Stimulated activated CD4-positive, alpha-beta T cell treated with anti-CD3 and anti-CD28 coated beads, Interleukin-1b, Interleukin-23, amount 100 ng/mL, for 1 hour (primary cell): ENCODE measurements around the gene MSRB3.

ENCODE experiments used
- DNase-seq, 2 donors: peaks; one replicate each; pipeline ENCODE4 v3.0.0-alpha.2; 2020; ENCODE audit warnings: low read depth in 2 of 2

Gene MSRB3

DNA sequence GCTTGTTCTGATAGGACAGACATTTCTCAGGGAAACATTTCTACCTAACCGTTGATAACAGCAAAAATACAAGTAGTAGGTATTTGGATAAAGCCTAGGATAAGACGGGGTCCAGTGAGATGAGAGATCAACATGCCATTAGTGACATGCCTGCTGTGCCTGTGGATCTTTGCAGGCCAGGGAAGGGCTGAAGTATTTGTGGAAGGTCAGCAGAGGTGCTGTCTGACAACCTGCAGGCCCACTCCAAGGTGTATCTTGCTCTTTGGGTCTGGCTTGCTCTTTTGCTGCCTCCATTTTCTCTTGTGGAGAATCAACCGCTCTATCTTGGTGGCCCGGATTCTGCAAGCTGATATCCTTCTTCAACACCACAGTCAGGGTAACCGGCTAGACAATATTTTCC is 46.7 kb downstream of the MSRB3 start:
- no peak for DNase-seq

DNA sequence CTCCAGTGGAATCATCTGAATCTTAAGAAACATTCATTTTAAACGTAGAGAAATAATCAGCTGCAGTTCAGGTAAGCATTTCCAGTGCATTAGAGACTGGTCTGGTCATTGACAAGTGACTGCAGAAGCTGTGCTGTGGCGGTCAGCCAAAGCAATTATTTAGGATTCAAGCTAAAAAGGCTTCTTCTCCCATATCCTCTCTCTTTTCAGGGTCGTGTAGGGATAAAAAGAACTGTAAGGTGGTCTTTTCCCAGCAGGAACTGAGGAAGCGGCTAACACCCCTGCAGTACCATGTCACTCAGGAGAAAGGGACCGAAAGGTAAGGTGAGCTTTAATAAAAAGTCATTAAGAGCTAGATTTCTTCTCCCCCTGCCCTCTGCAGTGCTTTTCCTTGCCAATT is 48.1 kb downstream of the MSRB3 start:
- DNase-seq = no peak

DNA sequence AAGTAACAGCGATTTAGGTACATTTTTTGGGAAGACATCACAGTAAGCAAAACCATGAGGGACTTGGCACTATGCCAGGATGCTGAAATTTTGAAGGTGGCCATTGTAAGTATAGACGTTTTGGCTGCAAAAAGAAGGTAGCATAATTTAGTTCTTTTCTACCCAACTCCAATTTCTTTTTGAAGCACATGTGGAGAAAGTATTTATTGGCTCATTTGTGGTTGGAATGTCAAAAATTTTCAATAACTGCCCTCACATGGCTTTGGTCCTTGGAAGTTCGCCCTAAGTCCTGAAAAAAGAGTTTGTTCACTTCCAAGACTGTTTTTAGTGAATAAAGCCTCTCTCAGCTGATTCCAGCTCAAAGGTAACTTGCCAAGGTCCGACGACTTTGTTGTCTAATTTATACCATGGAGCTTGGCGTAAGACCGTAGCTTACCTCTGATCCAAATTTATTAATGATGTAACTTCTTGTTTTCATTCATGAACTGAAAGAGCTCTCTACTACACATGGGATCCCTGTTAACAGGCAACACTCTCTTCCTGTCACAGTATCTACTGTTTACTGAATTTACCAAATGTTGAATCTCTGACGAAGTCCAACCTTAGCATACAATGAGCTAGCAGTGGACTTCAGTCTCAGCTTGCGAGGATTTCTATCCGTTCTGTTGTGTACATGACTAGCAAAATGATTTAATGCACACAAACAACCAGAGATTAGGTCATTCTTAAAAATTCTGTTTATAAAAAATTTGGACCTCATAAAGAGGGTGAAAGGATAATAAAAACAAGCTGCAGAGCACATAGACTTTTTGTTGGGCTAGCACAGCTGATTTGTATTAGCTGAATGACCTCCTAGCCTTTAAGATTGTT is 49.0 kb downstream of the MSRB3 start:
- DNase-seq = no peak

DNA sequence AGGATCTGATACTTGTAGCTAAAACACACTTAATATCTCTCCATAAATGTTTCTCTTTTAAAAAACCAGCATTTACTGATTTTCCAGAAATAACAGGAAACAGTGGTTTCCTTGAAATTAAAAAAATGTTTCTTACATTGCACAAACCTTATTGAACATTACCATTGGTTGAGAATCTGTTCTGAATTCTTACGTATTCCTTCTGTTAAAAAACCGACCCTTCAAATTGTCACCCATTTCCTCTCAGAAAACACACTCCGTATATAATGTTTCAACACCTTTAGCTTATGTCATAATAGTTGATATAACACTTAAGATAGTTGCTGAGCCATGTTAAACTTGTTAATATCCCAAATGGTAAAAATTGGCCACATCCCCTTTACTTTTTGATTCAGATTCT is 51.2 kb downstream of the MSRB3 start:
- DNase-seq = no peak

DNA sequence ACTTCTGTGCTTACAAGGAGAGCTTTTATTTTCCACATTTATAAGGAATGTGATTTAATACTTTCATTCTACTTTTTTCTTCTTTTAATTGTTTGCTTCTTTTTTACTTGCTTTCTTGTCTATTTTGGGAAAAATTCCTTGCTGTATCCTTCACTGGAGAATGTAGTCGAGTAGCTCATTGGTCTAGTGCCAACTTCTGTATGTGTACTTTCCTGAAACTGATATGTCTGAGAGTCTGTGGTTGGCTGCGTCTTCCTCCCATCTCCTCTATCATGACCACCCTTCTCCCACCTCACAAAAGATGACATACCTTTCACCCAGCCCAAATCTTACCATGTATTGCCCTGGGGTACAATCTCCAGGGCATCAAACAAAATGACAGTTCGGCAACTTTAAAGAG is 51.8 kb downstream of the MSRB3 start:
- DNase-seq = no peak

DNA sequence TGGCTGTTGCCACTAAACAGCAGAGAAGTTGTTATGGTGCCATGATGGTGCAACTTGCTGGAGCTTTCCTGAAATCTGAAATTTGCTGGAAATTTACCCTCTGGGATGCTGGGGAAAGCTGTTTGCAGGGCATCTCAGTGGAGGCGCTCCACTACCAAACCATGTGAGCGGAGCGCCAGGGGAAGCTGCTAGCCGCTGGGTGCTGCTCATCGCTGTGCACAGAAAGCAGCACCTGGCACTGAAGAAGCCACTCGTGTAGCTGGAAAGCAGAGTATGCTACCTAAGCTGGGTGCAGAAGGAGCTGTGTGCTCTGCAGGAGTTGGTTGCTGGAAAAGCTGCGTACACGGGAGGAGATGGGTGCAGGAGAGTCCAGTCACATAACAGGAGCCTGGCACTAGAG is 53.0 kb downstream of the MSRB3 start:
- DNase-seq = no peak

DNA sequence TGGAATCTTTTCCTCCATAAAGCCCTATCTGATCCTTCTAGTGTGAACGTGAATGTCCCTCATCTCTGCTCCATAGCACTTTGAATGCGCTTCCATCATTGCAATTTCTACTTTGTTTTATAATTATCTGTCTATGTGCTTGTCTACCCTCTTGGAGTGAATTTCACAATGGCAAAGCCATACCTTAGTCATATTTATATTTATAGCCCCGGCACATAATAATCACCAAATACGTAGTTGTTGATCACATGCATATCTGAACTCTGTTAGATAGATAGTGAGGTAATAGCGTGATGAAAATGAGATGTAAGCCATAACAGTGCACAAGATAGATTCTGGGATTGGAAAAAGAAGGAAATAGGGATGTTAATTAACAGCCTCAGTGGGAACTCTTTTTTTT is 55.2 kb downstream of the MSRB3 start:
- no peak for DNase-seq

DNA sequence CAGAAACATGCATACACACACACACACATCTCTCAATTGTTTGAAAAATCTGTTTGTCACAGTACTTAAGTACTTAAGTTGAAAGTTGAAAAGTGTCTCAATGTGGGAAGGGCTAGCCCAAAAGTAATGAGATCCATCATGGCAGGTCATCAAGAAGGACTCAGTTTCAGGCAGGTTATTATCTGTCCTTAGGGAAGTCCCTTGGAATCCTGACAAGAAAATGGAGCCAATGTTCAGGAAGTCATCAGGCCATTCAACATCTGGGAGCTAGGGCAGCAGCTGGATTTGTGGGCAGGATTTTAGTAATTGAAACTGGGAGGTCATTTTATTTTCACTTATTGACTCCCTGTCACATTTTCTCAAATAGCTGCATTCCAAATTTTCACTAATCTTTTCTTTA is 56.0 kb downstream of the MSRB3 start:
- no peak for DNase-seq

DNA sequence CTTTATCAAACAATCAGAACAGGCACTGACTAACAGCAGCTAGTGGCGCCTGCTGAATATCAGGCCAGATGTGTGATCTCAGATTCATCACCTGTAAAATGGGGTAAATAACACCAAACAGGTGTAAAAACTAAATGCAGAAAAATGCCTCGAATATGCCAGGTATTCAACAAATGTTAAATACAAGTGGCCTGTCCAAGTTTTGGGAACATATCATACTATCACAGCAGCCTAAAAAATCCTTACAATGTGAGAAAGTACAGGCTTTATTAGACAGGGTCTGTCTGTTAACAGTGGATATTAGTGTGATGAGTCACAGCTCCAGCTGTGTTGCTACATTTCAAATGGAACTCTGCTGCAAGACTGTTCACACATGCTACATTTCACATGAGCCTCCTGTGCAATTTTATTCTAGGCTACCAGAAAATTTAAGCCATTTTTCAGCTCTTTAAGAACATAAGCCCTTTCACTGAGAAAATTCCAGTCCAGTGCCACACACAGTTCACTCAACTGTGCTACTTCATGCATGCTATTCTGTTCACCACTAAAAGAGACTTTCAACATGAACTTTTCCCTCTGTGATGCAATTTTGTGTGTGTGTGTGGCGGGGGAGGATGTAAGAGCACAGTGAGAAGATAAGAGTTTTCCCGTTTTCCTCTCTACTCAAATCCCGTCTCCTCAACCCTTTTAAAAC is 56.7 kb downstream of the MSRB3 start:
- DNase-seq = no peak

DNA sequence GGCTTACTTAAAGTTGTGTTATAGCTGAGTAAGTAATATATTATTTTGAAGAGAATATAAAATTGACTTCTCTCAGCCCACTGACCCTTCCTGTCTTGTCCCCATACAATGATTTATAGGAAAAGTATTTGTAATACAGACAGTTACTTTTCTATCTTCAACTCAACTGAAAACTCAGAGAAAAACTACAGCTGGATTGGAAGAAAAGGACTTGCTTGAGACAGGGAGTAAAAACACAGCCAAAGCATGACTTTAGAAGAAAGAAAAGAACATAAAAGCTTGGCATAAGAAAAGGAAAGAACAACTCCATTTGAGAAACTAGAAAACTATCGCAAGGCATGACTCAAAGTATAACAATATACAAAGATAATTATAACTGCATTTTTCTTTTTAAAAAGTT is 57.5 kb downstream of the MSRB3 start:
- DNase-seq = no peak

DNA sequence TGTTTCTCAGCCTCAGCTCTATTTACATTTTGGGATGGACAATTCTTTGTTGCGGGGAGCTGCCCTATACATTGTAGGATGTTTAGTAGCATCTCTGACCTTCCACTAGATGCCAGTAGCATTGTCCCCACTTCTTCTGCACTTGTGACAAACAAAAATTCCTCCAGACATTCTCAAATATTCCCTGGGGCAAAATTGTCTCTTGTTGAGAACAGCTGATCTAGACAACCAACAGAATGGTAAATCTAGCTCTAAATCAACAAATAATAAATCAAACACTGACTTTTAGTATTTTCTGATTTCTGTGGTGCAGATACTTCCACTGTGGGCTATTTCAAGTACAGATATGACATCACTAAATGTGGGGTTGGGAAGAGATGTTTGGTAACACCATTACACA is 60.7 kb downstream of the MSRB3 start:
- no peak for DNase-seq

DNA sequence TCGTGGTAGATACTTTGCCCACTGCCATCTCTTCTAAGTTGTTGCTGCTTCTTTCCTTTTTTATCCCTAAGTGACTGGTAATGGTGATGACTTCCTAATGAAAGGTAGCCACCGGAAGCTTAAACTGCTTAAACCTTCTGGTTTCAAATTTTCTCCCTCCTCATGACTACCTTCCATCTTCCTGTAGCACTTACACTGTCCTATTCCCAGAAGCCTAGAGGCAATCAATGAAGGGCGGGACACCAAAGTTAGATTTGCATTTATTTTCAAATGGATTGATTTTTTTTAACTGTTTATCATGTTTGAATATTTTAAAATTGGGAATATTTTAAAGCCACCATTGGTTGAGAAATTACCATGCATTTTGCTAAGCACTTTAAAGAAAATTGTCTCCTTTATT is 64.7 kb downstream of the MSRB3 start:
- no peak for DNase-seq

DNA sequence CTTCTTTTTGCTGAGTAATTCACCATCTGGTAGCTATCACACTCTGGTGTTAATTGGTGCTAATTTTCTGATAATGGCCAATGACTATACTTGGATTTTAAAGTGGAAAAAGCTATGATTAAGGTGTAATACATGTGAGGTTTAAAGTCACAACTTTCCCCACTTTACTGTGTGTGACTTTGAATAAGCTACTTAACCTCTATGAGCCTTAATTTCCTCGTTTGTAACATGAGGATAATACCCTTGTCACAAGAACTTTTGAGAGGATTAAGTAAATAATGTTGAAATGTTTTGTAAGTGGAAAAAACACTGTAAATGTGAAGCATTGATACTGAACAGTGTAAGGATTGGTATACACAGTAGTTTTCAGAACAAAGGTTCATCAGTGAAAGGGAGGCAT is 65.3 kb downstream of the MSRB3 start:
- no peak for DNase-seq

DNA sequence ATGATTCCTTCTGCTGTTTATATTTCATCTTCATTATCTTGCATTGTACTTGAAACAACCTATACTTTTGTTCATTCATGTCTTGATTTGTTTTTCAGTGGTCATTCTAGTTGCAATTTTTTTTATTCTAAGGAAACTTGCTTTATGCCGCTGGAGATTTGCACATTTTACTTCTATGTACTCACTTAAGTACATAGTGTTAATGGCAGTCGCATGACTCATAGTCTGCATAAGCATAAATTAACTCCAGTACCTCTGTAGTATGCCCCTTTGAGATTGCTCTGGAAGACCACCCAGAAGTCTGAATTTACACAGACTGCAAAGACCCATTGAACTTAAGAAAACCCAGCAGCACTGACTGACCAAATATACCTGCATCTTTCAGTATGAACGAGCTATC is 77.0 kb downstream of the MSRB3 start:
- no peak for DNase-seq

DNA sequence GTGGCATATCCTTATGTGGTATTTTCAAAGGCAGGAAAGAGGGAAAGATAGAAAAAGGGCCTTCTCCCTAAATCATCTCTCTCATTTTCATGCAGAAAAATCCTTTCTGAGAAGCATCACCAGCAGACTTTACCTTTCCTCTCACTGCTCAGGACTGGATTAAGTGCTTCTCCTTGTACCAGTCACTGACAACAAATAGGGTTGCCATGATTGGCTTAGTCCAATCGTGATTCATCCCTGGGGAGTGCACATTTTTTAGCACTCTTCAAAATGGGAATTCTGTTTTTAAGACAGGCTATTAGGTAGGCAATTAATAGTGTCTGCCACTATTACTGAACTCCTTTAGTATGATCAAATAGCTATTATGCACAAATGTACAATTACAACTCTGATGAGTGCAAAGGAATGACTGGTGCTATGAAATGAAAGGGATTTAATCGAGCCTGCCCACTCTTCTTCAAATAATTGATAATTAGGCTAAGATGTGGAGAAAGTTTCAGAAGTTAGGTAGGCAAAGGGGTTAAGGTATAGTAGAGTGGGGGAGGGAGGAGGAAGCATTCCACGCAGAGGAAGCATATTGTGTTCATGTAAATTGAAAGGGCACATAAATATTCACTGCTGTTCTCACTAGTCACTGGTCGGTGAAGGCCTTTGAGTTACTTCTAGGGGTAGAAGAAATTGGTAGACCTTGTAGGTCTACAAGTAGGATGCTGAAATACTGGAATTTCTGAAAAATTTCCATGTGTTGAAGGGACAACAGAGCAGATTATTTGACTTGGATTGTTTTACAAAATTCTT is 84.0 kb downstream of the MSRB3 start:
- no peak for DNase-seq

DNA sequence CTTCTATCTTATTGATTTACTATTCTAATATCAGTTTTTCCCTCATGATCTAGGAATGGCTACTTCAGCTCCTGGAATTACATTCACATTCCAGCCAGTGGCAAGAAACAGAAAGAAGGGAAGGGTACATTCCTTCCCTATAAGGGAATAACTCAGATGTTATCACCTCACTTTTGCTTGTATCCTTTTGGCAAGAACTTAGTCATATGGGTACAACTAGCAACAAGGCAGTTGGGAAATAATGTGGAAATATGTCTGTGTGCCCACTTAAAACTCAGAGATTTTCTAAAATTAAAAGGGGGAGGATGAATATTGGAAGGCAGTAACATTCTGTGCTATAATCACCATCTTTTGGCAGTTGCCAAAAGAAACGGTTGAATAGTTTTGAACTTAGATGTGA is 85.6 kb downstream of the MSRB3 start:
- no peak for DNase-seq

DNA sequence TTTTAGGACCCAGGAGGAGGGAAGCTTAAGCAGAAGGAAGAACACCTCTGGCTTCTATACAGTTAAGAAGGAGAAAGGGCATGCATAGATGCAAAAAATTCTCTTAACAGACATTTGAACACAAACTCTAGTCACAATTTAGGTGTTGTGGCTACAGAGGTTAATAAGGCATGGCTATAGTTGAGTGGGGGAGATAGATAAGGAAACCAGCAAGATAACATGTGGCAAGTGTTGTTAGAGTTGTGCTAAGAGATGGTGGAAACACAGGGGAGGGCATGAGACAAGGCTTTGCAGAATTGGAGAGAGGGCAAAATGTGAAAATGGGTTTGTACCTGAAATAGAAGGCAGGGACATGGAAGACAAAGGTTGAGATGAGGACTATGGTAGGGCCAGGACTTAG is 88.9 kb downstream of the MSRB3 start:
- no peak for DNase-seq

DNA sequence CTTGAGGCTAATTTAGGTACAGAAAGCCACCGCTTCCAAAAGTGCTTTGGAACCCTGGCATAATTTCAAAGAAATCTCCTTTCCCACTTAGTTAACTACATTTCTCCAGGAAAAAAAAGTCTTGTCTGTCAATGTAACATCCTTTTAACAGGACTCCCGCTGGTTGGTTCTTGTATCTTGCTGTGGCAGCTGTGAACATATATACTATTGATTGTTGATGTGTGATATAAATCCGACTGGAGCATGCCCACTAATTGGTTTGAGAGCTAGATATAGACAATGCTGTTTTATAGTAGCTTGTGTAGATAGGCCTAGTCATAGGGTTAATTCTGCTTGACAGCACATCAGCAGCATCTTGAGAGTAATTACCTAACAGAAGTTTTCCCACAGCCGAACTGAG is 89.6 kb downstream of the MSRB3 start:
- DNase-seq = no peak

DNA sequence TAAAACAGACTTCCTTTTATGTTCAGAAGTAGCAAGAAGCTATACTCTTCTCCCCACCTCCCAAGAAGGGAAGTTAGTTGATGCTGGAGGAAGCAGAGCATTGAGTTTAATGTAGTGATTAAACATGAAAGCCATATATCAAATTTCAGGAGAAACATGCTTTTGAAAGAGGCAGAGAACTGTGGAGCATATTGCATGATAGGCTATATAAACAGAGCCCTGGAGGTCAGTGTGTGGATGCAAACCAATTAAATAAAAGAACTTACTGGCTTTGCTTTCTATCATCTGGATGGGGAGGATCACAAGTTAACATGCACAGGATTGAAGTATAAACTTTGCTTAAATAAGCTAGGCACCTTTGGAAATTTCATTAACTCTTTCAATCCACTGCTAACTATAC is 94.1 kb downstream of the MSRB3 start:
- no peak for DNase-seq

DNA sequence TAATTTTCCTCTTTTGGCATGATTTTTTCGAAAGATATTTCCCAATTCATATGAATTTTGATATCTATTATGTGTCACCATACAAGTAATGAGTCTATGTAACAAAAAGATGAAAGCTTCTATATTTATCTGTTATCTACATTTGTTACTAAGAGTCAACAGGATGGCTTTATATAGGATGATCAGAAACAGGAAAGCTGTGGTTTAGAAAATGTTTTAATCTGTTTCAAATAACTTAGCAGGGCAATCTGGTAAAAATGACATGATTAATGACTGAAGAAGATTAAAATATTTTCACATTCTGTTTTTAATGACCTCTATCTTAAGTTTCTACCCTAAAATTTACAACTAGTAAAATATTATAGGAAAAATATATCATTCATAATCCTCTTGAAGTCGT is 105.8 kb downstream of the MSRB3 start:
- DNase-seq = no peak

DNA sequence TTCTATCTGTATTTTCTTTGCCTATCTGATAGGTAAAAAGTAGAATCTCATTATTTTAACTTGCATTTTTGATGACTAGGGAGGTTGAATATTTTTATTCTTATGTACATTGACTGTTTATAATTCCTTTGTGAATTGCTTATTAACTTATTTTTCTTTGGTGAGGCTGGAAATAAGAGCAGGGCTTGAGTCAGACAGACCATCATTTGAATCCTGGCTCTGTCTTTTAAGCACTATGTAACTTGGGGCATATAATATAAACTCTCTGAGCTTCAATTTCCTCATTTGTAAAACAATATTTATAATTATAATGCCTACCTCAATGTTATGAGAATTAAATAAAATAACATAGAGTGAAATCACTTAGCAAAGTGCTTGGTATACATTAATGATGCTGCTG is 108.9 kb downstream of the MSRB3 start:
- DNase-seq = no peak

DNA sequence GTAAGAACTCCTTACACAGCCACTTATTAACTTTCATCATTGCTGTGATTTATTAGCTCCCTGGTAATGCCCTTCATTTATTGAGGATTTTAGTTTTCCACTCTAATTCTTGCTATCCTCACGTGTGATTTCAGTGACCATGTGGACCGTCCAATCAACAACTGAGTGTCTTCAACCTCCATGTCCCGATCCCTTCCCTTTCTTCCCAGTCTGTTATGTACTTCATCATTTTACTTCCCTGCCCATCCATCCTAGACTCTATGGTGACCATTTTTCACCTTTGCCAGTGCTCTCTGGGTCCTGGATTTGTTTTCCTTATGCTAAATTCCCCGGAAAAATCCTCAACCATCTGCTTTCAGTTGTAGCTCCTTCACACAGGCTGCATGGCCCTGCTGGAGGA is 111.0 kb downstream of the MSRB3 start:
- DNase-seq = no peak

DNA sequence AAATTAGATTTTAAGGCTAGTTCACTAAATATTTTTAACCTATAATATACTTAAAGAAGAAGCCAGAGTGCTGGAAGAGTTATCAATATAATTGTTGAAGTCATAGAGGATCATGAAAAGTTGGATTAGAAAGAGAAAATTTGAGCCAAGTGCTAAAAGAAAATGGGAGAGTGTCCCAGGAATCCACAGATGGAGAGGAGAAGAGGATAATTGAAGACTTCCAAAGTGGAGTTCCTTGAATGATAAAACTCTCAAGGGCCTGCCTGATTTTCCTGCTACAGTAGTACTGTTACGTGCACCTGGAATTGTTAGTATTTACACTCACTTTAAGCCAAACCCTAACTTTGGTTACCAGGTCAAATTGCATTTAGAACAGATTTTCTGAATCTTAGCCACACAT is 113.2 kb downstream of the MSRB3 start:
- no peak for DNase-seq
